ENCODE data around the gene UMAD1.
"Not testable (repeated sequence)": the region's sequence is repeated elsewhere in the genome, so short reads cannot be mapped to it uniquely, and the experiment has no call there.

UMAD1 gene

GRCh38 chr7:7639847-7640220, 718 bp upstream of the UMAD1 start:
- peak overlapping the region; percentile 97 for H3K4me3 Mint-ChIP-seq
- H3K27ac Mint-ChIP-seq: peak overlapping the region; percentile 96
- H3K36me3 Mint-ChIP-seq: peaks cover 54% of the 10 kb centered on the region
- H3K4me1 Mint-ChIP-seq: peaks cover 41% of the 10 kb centered on the region
- DNase-seq (ENCODE audit: low spot score in 2 of 2) (no peak), ATAC-seq (peak; percentile 65)
- H3K9me3 Mint-ChIP-seq: no peaks in the 10 kb centered on the region

DNA sequence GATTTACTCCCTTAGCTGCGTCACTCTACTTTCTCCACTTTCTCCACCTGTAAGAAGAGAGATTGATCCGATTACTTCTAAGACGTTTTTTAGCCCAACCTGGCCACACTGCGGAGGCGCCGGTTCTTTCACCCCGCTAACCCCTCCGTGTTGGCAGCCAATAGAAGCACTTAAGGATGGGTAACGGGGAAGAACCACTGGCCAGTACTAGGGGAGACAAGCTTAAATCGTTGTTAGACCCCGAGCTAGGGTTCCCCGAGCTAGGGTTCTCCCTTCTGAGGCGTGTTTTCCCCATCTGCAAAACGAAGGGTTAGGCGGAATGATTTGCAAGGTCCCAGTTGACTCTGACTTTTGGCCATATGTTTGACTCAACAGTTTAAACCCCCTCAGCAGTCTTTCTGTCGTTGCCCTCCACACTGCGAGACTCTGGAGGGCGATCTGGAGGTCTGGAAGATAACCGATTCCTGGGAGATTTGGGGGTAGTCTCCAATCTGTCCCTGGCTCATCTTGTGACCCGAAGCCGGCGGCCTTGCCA, 644 bp downstream of the UMAD1 start:
- H3K4me1 Mint-ChIP-seq: peaks cover 50% of the 10 kb centered on the region
- peak overlapping the region; percentile 96 for H3K27ac Mint-ChIP-seq
- peak overlapping the region; percentile 97 for H3K4me3 Mint-ChIP-seq
- peaks cover 50% of the 10 kb centered on the region for H3K36me3 Mint-ChIP-seq
- H3K9me3 Mint-ChIP-seq: no peaks in the 10 kb centered on the region
- DNase-seq (ENCODE audit: low spot score in 2 of 2) (no peak), ATAC-seq (peak; percentile 9)

DNA sequence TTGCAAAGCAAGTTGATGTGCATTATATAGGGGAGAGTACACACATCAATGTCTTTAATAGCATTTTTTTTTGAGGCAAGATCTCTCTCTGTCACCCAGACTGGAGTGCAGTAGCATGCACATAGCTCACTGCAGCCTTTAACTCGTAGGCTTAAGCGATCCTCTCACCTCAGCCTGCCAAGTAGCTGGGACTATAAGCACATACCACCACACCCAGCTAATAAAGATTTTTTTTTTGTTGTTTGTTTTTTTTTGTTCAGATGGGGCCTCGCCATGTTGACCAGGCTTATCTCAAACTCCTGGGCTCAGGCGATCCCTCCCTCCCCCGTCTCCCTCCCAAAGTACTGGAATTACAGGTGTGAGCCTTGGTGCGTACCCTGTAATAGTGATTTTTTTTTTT, 1.5 kb downstream of the UMAD1 start:
- ATAC-seq (no peak), DNase-seq (ENCODE audit: low spot score in 2 of 2) (no peak)
- no peak overlapping the region for H3K27ac Mint-ChIP-seq
- peaks cover 50% of the 10 kb centered on the region for H3K4me1 Mint-ChIP-seq
- H3K9me3 Mint-ChIP-seq: no peaks in the 10 kb centered on the region
- H3K4me3 Mint-ChIP-seq: peak overlapping the region; percentile 97
- peaks cover 41% of the 10 kb centered on the region for H3K36me3 Mint-ChIP-seq

GRCh38 chr7:7647495-7648036, 7.0 kb downstream of the UMAD1 start:
- DNase-seq (ENCODE audit: low spot score in 2 of 2): no peak
- no peaks in the 10 kb centered on the region for H3K9me3 Mint-ChIP-seq
- peaks cover 43% of the 10 kb centered on the region for H3K4me1 Mint-ChIP-seq
- H3K27ac Mint-ChIP-seq: no peak overlapping the region
- peaks cover 6% of the 10 kb centered on the region for H3K36me3 Mint-ChIP-seq
- no peak overlapping the region for H3K4me3 Mint-ChIP-seq
- ATAC-seq: no peak

DNA sequence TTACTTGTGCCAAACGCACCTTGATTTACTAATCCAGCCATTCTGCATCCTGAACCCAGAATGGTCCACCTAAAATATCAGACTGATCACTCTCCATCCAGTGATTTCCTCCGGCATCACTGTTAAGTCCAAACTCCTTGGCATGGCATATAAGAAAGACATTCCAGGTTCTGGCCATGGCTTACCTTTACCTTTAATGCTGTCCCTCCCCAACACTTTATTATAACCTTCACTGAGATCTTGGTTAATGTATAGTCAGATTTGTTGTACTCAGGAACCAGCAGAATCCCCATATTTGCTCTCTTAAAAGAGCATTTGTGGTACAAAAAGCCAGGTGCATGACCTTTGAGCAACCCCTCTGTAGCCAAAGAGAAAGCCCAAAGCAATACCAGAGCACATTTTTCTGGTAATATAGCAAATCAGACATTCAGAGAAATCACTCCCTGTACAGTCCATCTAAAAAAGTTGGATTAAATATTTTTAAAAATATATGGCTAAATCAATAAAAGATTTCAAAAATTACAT, 10.2 kb downstream of the UMAD1 start:
- Mint-ChIP-seq H3K9me3 (no peaks in the 10 kb centered on the region), H3K4me1 (peaks cover 24% of the 10 kb centered on the region), H3K27ac (no peak overlapping the region), H3K36me3 (peaks cover under 1% of the 10 kb centered on the region), H3K4me3 (no peak overlapping the region)
- ATAC-seq: no peak
- DNase-seq (ENCODE audit: low spot score in 2 of 2): no peak

DNA sequence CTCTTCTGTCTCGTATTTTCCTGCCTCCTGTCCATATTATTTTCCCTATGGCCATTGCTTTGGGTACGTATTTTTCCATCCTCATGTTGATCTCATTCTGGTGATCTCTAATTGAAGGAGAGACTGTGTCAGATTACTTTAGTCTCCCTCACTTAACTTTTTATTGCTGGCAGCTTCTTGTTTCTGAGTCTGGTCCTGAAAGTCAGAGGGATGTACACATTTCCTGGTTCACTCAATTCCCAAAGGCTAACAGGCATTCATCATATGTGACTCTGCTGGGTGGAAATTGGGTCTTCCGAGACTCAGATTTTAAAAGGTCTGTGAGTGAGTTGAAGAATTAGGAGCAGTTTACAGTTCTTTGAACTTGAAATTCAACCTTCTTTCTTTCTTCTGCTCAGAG, 10.9 kb downstream of the UMAD1 start:
- no peak for DNase-seq (ENCODE audit: low spot score in 2 of 2)
- peak overlapping the region; percentile 18 for H3K27ac Mint-ChIP-seq
- H3K4me3 Mint-ChIP-seq: no peak overlapping the region
- H3K9me3 Mint-ChIP-seq: no peaks in the 10 kb centered on the region
- H3K4me1 Mint-ChIP-seq: peaks cover 21% of the 10 kb centered on the region
- peaks cover 5% of the 10 kb centered on the region for H3K36me3 Mint-ChIP-seq
- no peak for ATAC-seq

DNA sequence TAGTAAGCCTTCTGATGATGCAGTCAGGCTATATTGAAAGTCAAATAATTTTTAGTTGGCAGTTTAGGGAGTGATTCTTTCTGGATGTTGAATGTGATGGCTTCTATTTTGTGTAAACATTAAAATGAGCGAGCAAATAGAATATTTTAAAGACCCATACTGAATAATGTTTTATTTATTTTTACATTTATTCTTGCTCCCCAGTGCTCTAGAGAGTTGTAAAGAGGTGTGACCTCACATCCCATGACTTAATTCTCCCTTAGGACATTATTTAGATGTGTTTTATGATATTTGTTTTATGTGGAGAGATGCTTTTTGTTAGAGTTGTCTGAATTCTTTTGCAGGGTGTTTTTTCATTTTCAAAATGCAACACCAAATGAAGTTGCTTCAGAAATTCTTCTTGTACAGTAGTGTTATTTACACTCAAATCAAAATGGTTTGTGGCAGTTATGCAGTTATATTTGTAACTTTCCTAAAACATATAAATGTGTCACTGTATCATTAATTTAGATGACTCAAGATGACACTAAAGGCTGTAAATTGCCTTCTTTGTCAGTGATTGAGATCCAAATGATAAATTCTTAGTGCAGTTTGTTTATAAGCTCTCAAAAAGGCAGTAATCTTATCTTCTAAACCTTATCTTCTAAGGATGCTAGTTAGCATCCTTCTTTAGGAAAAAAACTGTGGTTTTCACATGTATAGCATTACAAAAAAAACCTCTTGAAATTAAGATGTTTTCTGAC, 12.4 kb downstream of the UMAD1 start:
- peaks cover 21% of the 10 kb centered on the region for H3K4me1 Mint-ChIP-seq
- DNase-seq (ENCODE audit: low spot score in 2 of 2): no peak

GRCh38 chr7:7653593-7654187, 13.1 kb downstream of the UMAD1 start:
- no peak overlapping the region for H3K27ac Mint-ChIP-seq
- peaks cover 21% of the 10 kb centered on the region for H3K4me1 Mint-ChIP-seq
- DNase-seq (ENCODE audit: low spot score in 2 of 2) (no peak), ATAC-seq (no peak)
- peaks cover 7% of the 10 kb centered on the region for H3K36me3 Mint-ChIP-seq
- no peaks in the 10 kb centered on the region for H3K9me3 Mint-ChIP-seq
- H3K4me3 Mint-ChIP-seq: no peak overlapping the region

More for the DNA sequence above, 12.4 kb downstream of the UMAD1 start:
- Mint-ChIP-seq H3K27ac (peak overlapping the region; percentile 18), H3K36me3 (peaks cover 7% of the 10 kb centered on the region), H3K9me3 (no peaks in the 10 kb centered on the region), H3K4me3 (no peak overlapping the region)
- ATAC-seq: no peak

GRCh38 chr7:7654964-7655715, 14.6 kb downstream of the UMAD1 start:
- Mint-ChIP-seq H3K4me3 (no peak overlapping the region), H3K27ac (no peak overlapping the region), H3K4me1 (peaks cover 35% of the 10 kb centered on the region), H3K36me3 (peaks cover 7% of the 10 kb centered on the region), H3K9me3 (peaks cover 8% of the 10 kb centered on the region)
- DNase-seq (ENCODE audit: low spot score in 2 of 2) (no peak), ATAC-seq (no peak)

GRCh38 chr7:7656459-7656858, 15.9 kb downstream of the UMAD1 start:
- ATAC-seq; H3K36me3 Mint-ChIP-seq; H3K9me3 Mint-ChIP-seq; DNase-seq (ENCODE audit: low spot score in 2 of 2); H3K4me3 Mint-ChIP-seq; H3K27ac Mint-ChIP-seq: not testable (repeated sequence)
- H3K4me1 Mint-ChIP-seq: peaks cover 45% of the 10 kb centered on the region

DNA sequence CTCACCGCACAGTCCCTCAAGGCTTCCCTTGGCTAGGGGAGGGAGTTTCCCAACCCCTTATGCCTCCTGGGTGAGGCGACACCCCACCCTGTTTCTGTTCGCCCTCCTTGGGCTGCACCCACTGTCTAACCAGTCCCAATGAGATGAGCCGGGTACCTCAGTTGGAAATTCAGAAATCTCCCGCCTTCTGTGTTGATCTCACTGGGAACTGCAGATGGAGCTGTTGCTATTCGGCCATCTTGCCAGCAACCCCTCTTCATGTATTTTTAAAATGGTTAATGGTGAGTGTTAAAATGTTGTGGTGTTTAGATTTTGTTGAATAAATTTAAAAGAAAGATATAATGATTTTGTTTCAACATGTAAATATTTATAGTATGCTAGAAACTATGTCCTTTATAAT, 22.0 kb downstream of the UMAD1 start:
- H3K9me3 Mint-ChIP-seq: peaks cover 8% of the 10 kb centered on the region
- H3K27ac Mint-ChIP-seq: no peak overlapping the region
- H3K4me3 Mint-ChIP-seq: no peak overlapping the region
- ATAC-seq: no peak
- peaks cover 34% of the 10 kb centered on the region for H3K4me1 Mint-ChIP-seq
- no peaks in the 10 kb centered on the region for H3K36me3 Mint-ChIP-seq
- no peak for DNase-seq (ENCODE audit: low spot score in 2 of 2)

DNA sequence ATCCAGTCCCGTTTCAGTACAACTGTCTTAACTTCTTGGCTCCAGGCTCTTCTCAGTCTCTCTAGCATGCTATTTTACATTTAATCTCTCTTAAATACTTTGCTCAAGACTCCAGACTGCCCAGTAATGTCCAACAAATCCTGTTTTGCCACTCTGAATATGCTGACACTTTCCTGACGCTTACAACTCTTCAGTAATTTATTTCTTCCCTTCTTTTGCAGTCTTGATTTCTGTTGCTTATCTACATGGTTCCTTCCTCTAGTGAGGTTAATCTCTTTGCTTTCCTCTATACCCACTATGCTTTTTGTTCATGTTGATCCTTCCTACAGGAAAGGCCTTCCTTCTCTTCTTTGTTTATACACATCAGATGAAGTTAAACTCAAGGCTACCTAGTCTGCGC, 23.7 kb downstream of the UMAD1 start:
- peaks cover 4% of the 10 kb centered on the region for H3K9me3 Mint-ChIP-seq
- no peak overlapping the region for H3K4me3 Mint-ChIP-seq
- no peak overlapping the region for H3K27ac Mint-ChIP-seq
- no peaks in the 10 kb centered on the region for H3K36me3 Mint-ChIP-seq
- H3K4me1 Mint-ChIP-seq: peaks cover 29% of the 10 kb centered on the region
- ATAC-seq (no peak), DNase-seq (ENCODE audit: low spot score in 2 of 2) (no peak)

DNA sequence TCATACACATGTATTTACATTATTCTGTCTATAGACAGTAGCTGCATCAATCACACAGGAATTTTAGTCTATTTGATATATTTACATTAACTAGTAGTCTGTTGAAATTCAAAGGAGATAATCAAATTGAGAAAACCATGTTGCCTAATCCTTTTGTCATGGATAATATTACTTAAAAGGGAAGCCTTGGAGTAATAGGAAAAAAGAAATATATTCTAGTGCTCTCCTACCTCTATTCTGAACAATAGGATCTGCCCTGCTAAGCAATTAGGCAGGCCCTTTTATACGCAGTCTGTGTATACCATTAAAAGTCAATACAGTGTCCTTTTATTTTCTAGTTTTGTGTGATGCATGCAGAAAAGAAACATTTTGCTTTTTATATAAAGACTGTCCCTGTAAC, 24.5 kb downstream of the UMAD1 start:
- H3K9me3 Mint-ChIP-seq: no peaks in the 10 kb centered on the region
- DNase-seq (ENCODE audit: low spot score in 2 of 2): no peak
- ATAC-seq: no peak
- H3K36me3 Mint-ChIP-seq: no peaks in the 10 kb centered on the region
- no peak overlapping the region for H3K4me3 Mint-ChIP-seq
- H3K27ac Mint-ChIP-seq: no peak overlapping the region
- peaks cover 22% of the 10 kb centered on the region for H3K4me1 Mint-ChIP-seq

GRCh38 chr7:7667187-7667586, 26.6 kb downstream of the UMAD1 start:
- peaks cover 17% of the 10 kb centered on the region for H3K4me1 Mint-ChIP-seq
- DNase-seq (ENCODE audit: low spot score in 2 of 2) (no peak), ATAC-seq (no peak)
- no peaks in the 10 kb centered on the region for H3K36me3 Mint-ChIP-seq
- H3K9me3 Mint-ChIP-seq: peaks cover 4% of the 10 kb centered on the region
- no peak overlapping the region for H3K27ac Mint-ChIP-seq
- H3K4me3 Mint-ChIP-seq: no peak overlapping the region

- H3K9me3 Mint-ChIP-seq: peaks cover 8% of the 10 kb centered on the region
- H3K36me3 Mint-ChIP-seq: peaks cover under 1% of the 10 kb centered on the region
- no peak for DNase-seq (ENCODE audit: low spot score in 2 of 2)
- ATAC-seq: no peak
- no peak overlapping the region for H3K4me3 Mint-ChIP-seq
- H3K4me1 Mint-ChIP-seq: peaks cover 28% of the 10 kb centered on the region
- no peak overlapping the region for H3K27ac Mint-ChIP-seq
Measured at GRCh38 chr7:7668706-7669105, 28.2 kb downstream of the UMAD1 start.

Data from stimulated activated effector memory CD8-positive, alpha-beta T cell treated with anti-CD3 and anti-CD28 coated beads, Interleukin-12 subunit alpha, Interleukin-12 subunit beta, amount 100 ng/mL, for 72 hours (primary cell).